Spleen (tissue), 13 donors: ENCODE results near the gene TP53BP1. TPM values are rescaled to one million over a fixed set of nuclear protein-coding genes. Genes with fewer than 3 reads are reported as not detected.

Experiments used
- DNase-seq: peaks from one replicate; pipeline ENCODE4 v3.0.0-alpha.2; 2020
- H3K27ac ChIP-seq, 8 donors: fragments of 200-600 bp; sonication (generic) in 7 of 8; 1 replicate in 4 of 8; 2 replicates in 4 of 8; pipeline versions ENCODE4 v1.5.0 to v1.8.0; 2016 to 2021; ENCODE audit warnings: inconsistent platforms in 4 of 8, mild to moderate bottlenecking in 4 of 8, moderate library complexity in 1 of 8
- H3K27me3 ChIP-seq, 7 donors: fragments of 200-600 bp; sonication (generic) in 6 of 7; replicated peaks in 1 of 7; 1 replicate in 4 of 7; 2 replicates in 3 of 7; pipeline versions ENCODE4 v1.5.0 to v1.8.0; 2016 to 2021; ENCODE audit warnings: inconsistent platforms in 3 of 7, mild to moderate bottlenecking in 1 of 7
- H3K36me3 ChIP-seq, 6 donors: fragments of 200-600 bp; sonication (generic) in 5 of 6; 1 replicate in 4 of 6; 2 replicates in 2 of 6; pipeline versions ENCODE4 v1.5.0 to v1.8.0; 2016 to 2021; ENCODE audit warnings: inconsistent platforms in 2 of 6
- H3K4me1 ChIP-seq, 6 donors: fragments of 200-600 bp; sonication (generic) in 5 of 6; 1 replicate in 3 of 6; 2 replicates in 3 of 6; pipeline versions ENCODE4 v1.5.0 to v1.8.0; 2016 to 2021; ENCODE audit warnings: inconsistent platforms in 3 of 6
- H3K4me3 ChIP-seq, 8 donors: fragments of 200-600 bp; sonication (generic) in 7 of 8; 1 replicate in 4 of 8; 2 replicates in 4 of 8; pipeline versions ENCODE4 v1.5.0 to v1.8.0; 2016 to 2021; ENCODE audit warnings: inconsistent platforms in 4 of 8, mild to moderate bottlenecking in 4 of 8, moderate library complexity in 2 of 8
- H3K9me3 ChIP-seq, 8 donors: fragments of 200-600 bp; sonication (generic) in 7 of 8; 1 replicate in 4 of 8; 2 replicates in 4 of 8; pipeline versions ENCODE4 v1.5.0 to v1.8.0; 2016 to 2021; ENCODE audit warnings: inconsistent platforms in 4 of 8
- POLR2A ChIP-seq, 3 donors: fragments of 450-650 bp; IDR thresholded peaks; one replicate each; pipeline ENCODE4 v1.5.1; 2017; ENCODE audit warnings: antibody characterized with exemption in 3 of 3, mild to moderate bottlenecking in 1 of 3
- POLR2AphosphoS5 ChIP-seq, 3 donors: sonication (generic); formaldehyde crosslinking; IDR thresholded peaks; one replicate each; pipeline ENCODE4 v1.5.1; 2017; ENCODE audit warnings: antibody characterized with exemption in 3 of 3
- WGBS, 5 donors: extraction: QIAGEN DNeasy Blood & Tissue Kit in 3 of 5; methylation state at CpG; one replicate each; pipeline versions ENCODE4 v1.1.5 to v1.1.7; 2013 to 2018; 5-methylcytosine and 5-hydroxymethylcytosine counted together
- intact Hi-C: fragments of 100-400 bp; cut with DNase I; formaldehyde crosslinking; loops from one replicate; pipeline ENCODE4 v1.15.0; 2023; ENCODE audit warnings: low total_unique reads
- long read RNA-seq, 2 donors: transcript quantifications; one replicate each; lab custom pipeline, GENCODE V29; 2026
- polyA plus RNA-seq, 3 donors: library from polyadenylated mRNA; stranded (reverse); fragments of 200-250 nt; gene quantifications; one replicate each; pipeline ENCODE4 v1.2.1, GENCODE V29; 2013
- total RNA-seq, 7 donors: library from RNA; depleted of rRNA in 3 of 7; stranded (reverse); fragments of >200 nt in 3 of 7; fragmentation: NEBNext Ultra II Directional in 4 of 7; extraction: Animal tissue kit (Norgen Biotek cat#: 25700) in 4 of 7; gene quantifications; one replicate each; pipeline versions ENCODE4 v1.1.0 to v1.2.1, GENCODE V29; 2016 to 2021
- TF ChIP-seq, protein P1 (sequence below), 11 experiments: fragments of 200-600 bp in 7 of 11; fragments of 450-650 bp in 4 of 11; sonication (generic) in 4 of 11; IDR thresholded peaks in 8 of 11; conservative IDR thresholded peaks in 3 of 11; 1 replicate in 7 of 11; 2 replicates in 4 of 11; pipeline versions ENCODE4 v1.4.0 to v1.8.0; 2016 to 2021; ENCODE audit warnings: antibody characterized with exemption in 11 of 11, inconsistent platforms in 4 of 11, mild to moderate bottlenecking in 1 of 11
- donor health status: healthy with polysubstance abuse.
- donor health status: DM: no; HTN: no; CAD: no; lungs with moderate emphysema.
- donor health status: DM: no; HTN: no; CAD: no.
- donor health status: Bipolar disorder and iron deficiency.
- donor health status: healthy.
- donor health status: DM: no; HTN: no; CAD: no.
- donor health status: DM: yes; HTN: yes; CAD: no.

TP53BP1 gene, protein sequence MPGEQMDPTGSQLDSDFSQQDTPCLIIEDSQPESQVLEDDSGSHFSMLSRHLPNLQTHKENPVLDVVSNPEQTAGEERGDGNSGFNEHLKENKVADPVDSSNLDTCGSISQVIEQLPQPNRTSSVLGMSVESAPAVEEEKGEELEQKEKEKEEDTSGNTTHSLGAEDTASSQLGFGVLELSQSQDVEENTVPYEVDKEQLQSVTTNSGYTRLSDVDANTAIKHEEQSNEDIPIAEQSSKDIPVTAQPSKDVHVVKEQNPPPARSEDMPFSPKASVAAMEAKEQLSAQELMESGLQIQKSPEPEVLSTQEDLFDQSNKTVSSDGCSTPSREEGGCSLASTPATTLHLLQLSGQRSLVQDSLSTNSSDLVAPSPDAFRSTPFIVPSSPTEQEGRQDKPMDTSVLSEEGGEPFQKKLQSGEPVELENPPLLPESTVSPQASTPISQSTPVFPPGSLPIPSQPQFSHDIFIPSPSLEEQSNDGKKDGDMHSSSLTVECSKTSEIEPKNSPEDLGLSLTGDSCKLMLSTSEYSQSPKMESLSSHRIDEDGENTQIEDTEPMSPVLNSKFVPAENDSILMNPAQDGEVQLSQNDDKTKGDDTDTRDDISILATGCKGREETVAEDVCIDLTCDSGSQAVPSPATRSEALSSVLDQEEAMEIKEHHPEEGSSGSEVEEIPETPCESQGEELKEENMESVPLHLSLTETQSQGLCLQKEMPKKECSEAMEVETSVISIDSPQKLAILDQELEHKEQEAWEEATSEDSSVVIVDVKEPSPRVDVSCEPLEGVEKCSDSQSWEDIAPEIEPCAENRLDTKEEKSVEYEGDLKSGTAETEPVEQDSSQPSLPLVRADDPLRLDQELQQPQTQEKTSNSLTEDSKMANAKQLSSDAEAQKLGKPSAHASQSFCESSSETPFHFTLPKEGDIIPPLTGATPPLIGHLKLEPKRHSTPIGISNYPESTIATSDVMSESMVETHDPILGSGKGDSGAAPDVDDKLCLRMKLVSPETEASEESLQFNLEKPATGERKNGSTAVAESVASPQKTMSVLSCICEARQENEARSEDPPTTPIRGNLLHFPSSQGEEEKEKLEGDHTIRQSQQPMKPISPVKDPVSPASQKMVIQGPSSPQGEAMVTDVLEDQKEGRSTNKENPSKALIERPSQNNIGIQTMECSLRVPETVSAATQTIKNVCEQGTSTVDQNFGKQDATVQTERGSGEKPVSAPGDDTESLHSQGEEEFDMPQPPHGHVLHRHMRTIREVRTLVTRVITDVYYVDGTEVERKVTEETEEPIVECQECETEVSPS (N-terminal part only)
- total RNA-seq = 10 to 100 TPM; 37.7 to 55.4 (median 44.7) TPM
- polyA plus RNA-seq = 10 to 100 TPM in 1 of 3 donors, 1 to 10 TPM in 2; 7.2 to 12.6 (median 9.0) TPM
- long read RNA-seq, donor 1, full-length matches to known transcripts = 4 of 29 reads
- long read RNA-seq, donor 1, partial matches to known transcripts = 25 of 29 reads
- long read RNA-seq, donor 1, other reads (novel, unspliced or antisense) = 0 of 29 reads
- long read RNA-seq, donor 2, full-length matches to known transcripts = 2 of 2 reads
- long read RNA-seq, donor 2, partial matches to known transcripts = 0 of 2 reads
- long read RNA-seq, donor 2, other reads (novel, unspliced or antisense) = 0 of 2 reads

DNA sequence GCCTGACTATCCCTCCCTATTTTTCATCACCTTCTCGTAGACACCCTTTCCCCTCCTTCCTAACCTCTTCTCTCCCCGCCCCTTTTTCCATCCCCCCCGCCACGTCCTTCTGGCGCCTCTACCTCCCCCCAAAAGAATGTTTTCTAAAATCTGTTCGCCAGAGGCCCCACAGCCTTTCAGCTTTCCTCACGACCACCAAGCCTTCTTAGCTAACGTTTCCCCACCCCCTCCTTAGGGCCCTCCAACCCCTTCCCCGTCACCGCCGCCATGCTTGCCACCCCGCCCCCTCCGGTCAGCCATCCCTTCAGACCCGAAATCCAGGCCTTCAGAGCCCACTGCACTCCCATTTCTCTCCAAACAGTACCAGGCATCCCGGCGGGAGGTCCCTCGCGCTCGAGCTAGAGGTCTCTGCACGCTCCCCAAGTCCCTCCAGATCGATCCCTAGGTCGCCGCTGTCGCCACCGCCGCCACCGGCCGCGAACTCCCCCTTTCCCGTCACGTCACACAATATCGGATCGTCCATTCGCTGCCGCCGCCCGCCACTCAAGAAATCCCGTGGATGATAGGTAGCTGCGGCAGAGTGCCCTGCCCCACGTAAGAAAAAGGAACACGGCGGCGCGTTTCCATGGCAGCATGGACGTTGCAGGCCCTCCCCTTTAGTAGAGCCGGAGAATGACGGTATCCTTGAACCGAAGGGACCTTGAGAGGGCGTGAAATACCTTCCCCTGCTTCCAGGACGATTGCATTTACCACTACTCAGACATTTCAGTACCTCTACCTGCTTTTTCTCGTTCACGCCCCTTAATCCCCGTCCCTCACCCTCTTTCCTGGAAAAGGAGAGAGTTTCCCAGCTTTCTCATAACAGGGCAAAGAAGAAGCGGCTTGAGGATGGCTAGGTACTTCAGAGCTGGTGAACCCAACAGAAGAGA lies at the start of gene TP53BP1:
TSS of gene TP53BP1 (minus strand) at position 484 of the 929 bp plus-strand sequence. CDS start at position 371, 113 bp downstream.
- TF ChIP-seq POLR2A (IDR thresholded peaks at IDR 0.05) = no peak
- TF ChIP-seq POLR2AphosphoS5 (IDR thresholded peaks at IDR 0.05) = peak; percentile 87 to 90 (median 90)
- TF ChIP-seq, protein P1, sequence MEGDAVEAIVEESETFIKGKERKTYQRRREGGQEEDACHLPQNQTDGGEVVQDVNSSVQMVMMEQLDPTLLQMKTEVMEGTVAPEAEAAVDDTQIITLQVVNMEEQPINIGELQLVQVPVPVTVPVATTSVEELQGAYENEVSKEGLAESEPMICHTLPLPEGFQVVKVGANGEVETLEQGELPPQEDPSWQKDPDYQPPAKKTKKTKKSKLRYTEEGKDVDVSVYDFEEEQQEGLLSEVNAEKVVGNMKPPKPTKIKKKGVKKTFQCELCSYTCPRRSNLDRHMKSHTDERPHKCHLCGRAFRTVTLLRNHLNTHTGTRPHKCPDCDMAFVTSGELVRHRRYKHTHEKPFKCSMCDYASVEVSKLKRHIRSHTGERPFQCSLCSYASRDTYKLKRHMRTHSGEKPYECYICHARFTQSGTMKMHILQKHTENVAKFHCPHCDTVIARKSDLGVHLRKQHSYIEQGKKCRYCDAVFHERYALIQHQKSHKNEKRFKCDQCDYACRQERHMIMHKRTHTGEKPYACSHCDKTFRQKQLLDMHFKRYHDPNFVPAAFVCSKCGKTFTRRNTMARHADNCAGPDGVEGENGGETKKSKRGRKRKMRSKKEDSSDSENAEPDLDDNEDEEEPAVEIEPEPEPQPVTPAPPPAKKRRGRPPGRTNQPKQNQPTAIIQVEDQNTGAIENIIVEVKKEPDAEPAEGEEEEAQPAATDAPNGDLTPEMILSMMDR (IDR thresholded peaks at IDR 0.05 in 8 of 11, conservative IDR thresholded peaks at IDR 0.05 in 3 of 11) = peak in 4 of 11 experiments; percentile 3 to 54 (median 34)
- Histone ChIP-seq H3K4me1 (peaks cover 6 to 49% (median 25%) of the 10 kb centered on the region in 6 donors), H3K27ac (peak within 1 kb of the TSS; percentile 63 to 91 (median 86)), H3K36me3 (peaks cover 0 to 35% (median 11%) of the 10 kb centered on the region in 6 donors), H3K9me3 (no peaks in the 10 kb centered on the region), H3K27me3 (no peaks in the 10 kb centered on the region), H3K4me3 (peak within 1 kb of the TSS; percentile 56 to 90 (median 84))
- peak; percentile 98 for DNase-seq
- intact Hi-C loops = no loop called here
- WGBS, 5 donors = 1 to 3% (median 2%) methylated on average over 37 to 54 of the region's 54 CpGs

DNA sequence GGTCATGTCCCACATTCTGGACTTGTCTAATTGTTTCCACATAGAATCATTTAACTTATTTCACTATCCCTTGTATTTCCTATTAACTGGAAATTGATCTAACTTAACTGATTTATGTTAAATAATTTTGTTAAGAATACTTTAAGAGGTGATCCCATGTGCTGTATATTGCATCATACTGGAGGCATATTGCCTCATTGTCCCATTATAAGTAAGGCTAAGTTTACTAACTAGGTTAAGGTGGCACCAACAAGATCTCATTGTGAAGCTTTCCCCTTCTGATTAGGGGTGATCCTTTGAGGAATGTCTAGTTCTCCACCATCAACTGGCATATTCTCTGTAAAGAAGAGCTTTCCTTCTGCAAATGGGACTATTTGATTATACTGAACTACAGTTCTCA lies 48.8 kb upstream of the TP53BP1 start:
- Histone ChIP-seq H3K9me3 (no peaks in the 10 kb centered on the region), H3K27me3 (no peaks in the 10 kb centered on the region), H3K4me3 (no peak overlapping the region), H3K36me3 (peaks cover 0 to 15% (median 0%) of the 10 kb centered on the region in 6 donors), H3K27ac (no peak overlapping the region), H3K4me1 (no peaks in the 10 kb centered on the region)
- TF ChIP-seq POLR2A (IDR thresholded peaks at IDR 0.05) (no peak), POLR2AphosphoS5 (IDR thresholded peaks at IDR 0.05) (no peak)
- TF ChIP-seq, protein P1 (IDR thresholded peaks at IDR 0.05 in 8 of 11, conservative IDR thresholded peaks at IDR 0.05 in 3 of 11) = no peak
- DNase-seq = no peak
- intact Hi-C loops = no loop called here

DNA sequence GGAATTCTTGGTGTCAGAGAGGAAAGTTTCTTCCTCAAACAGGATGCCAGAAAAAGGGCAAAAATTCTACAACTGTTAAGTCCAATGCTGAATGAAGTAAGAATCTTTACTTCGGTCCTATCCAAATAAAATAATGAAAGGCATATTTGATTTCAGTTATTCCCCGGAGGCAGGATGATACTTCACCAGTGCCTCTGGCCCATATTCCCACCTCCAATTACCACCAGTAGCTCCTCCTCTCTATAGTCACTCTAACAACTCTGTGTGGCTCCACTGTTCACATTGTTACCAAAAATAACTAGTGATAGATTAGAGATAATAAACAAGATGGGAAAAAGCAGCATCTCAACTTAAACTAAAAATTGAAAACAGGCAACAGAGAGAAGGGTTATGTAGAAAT lies 45.1 kb upstream of the TP53BP1 start:
- no peaks in the 10 kb centered on the region for H3K4me1 ChIP-seq
- TF ChIP-seq POLR2AphosphoS5 (IDR thresholded peaks at IDR 0.05) (no peak), POLR2A (IDR thresholded peaks at IDR 0.05) (no peak)
- TF ChIP-seq, protein P1 (IDR thresholded peaks at IDR 0.05 in 8 of 11, conservative IDR thresholded peaks at IDR 0.05 in 3 of 11) = no peak
- no peaks in the 10 kb centered on the region for H3K27me3 ChIP-seq
- H3K4me3 ChIP-seq = no peak overlapping the region
- H3K27ac ChIP-seq = no peak overlapping the region
- intact Hi-C loops = no loop called here
- H3K9me3 ChIP-seq = no peaks in the 10 kb centered on the region
- DNase-seq = no peak
- H3K36me3 ChIP-seq = peaks cover 0 to 39% (median 13%) of the 10 kb centered on the region in 6 donors
- 93 to 98% (median 96%) methylated on average over 2 of the region's 2 CpGs for WGBS, 5 donors
